Suprapubic skin (tissue), 4 donors: Measurements from ENCODE around the gene CAMSAP1. TPM values are rescaled to one million over a fixed set of nuclear protein-coding genes. Genes with fewer than 3 reads are reported as not detected.

ENCODE experiments used
- DNase-seq, 2 donors: peaks; one replicate each; pipeline ENCODE4 v3.0.0-alpha.2; 2019; ENCODE audit warnings: low spot score in 2 of 2
- H3K27ac ChIP-seq: fragments of 200-600 bp; sonication (generic); one replicate; pipeline ENCODE4 v1.5.1; 2019
- H3K27me3 ChIP-seq: fragments of 200-600 bp; sonication (generic); one replicate; pipeline ENCODE4 v1.5.1; 2019
- H3K36me3 ChIP-seq: fragments of 200-600 bp; sonication (generic); one replicate; pipeline ENCODE4 v1.5.1; 2019
- H3K4me1 ChIP-seq: fragments of 200-600 bp; sonication (generic); one replicate; pipeline ENCODE4 v1.5.1; 2019
- H3K4me3 ChIP-seq: fragments of 200-600 bp; sonication (generic); one replicate; pipeline ENCODE4 v1.5.1; 2019; ENCODE audit warnings: mild to moderate bottlenecking
- H3K9me3 ChIP-seq: fragments of 200-600 bp; sonication (generic); one replicate; pipeline ENCODE4 v1.5.1; 2019
- EP300 ChIP-seq: sonication (generic); formaldehyde crosslinking; IDR thresholded peaks from one replicate; pipeline ENCODE4 v1.6.1; 2017; ENCODE audit warnings: antibody characterized with exemption
- POLR2A ChIP-seq, 2 donors: fragments of 450-650 bp; IDR thresholded peaks; one replicate each; pipeline ENCODE4 v1.6.1; 2017; ENCODE audit warnings: antibody characterized with exemption in 2 of 2, mild to moderate bottlenecking in 2 of 2, moderate library complexity in 2 of 2
- POLR2AphosphoS5 ChIP-seq, 3 donors: sonication (generic); formaldehyde crosslinking; IDR thresholded peaks; one replicate each; pipeline ENCODE4 v1.6.1; 2017; ENCODE audit warnings: antibody characterized with exemption in 3 of 3
- WGBS: methylation state at CpG from one replicate; pipeline ENCODE4 v1.1.5; 2018; 5-methylcytosine and 5-hydroxymethylcytosine counted together
- total RNA-seq, 4 donors: library from RNA; depleted of rRNA; stranded (reverse); fragments of >200 nt; gene quantifications; one replicate each; pipeline ENCODE4 v1.1.0, GENCODE V29; 2016
- TF ChIP-seq, protein P1 (sequence below), 2 donors: fragments of 200-600 bp in 1 of 2; fragments of 450-650 bp in 1 of 2; sonication (generic) in 1 of 2; IDR thresholded peaks; one replicate each; pipeline ENCODE4 v1.5.1; 2016 to 2019; ENCODE audit warnings: antibody characterized with exemption in 2 of 2, mild to moderate bottlenecking in 1 of 2, moderate library complexity in 1 of 2

CAMSAP1 gene
- total RNA-seq, 4 donors from 2014 or later: 42.0 to 58.3 (median 54.9) TPM

DNA sequence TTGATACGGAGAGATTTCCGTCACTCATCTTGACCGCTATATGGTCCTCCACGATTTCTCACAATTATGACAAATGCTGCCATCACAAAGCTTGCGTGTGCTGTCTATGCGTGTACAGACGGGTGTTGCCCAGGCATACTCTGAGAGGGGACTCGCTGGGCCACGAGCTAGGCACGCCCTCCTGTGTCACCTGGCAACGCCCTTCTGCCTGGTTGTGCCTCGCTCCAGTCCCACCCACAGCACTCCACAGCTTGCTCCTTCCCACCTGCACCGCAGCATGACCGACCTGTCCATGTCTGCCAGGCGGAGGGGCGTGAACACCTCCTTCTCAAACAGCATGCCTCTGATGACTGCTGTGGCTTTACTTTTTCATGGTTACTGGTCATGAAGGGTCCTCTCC, 55.6 kb downstream of the CAMSAP1 start:
- Histone ChIP-seq H3K27ac (no peak overlapping the region), H3K9me3 (no peaks in the 10 kb centered on the region), H3K36me3 (peaks cover 28% of the 10 kb centered on the region), H3K4me1 (no peaks in the 10 kb centered on the region), H3K4me3 (no peak overlapping the region), H3K27me3 (no peaks in the 10 kb centered on the region)
- DNase-seq: no peak
- TF ChIP-seq, protein P1, sequence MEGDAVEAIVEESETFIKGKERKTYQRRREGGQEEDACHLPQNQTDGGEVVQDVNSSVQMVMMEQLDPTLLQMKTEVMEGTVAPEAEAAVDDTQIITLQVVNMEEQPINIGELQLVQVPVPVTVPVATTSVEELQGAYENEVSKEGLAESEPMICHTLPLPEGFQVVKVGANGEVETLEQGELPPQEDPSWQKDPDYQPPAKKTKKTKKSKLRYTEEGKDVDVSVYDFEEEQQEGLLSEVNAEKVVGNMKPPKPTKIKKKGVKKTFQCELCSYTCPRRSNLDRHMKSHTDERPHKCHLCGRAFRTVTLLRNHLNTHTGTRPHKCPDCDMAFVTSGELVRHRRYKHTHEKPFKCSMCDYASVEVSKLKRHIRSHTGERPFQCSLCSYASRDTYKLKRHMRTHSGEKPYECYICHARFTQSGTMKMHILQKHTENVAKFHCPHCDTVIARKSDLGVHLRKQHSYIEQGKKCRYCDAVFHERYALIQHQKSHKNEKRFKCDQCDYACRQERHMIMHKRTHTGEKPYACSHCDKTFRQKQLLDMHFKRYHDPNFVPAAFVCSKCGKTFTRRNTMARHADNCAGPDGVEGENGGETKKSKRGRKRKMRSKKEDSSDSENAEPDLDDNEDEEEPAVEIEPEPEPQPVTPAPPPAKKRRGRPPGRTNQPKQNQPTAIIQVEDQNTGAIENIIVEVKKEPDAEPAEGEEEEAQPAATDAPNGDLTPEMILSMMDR (IDR thresholded peaks at IDR 0.05): no peak
- no peak for TF ChIP-seq EP300
- TF ChIP-seq POLR2A (IDR thresholded peaks at IDR 0.05): no peak
- TF ChIP-seq POLR2AphosphoS5 (IDR thresholded peaks at IDR 0.05): no peak
- 71% methylated on average over 16 of the region's 16 CpGs for WGBS

DNA sequence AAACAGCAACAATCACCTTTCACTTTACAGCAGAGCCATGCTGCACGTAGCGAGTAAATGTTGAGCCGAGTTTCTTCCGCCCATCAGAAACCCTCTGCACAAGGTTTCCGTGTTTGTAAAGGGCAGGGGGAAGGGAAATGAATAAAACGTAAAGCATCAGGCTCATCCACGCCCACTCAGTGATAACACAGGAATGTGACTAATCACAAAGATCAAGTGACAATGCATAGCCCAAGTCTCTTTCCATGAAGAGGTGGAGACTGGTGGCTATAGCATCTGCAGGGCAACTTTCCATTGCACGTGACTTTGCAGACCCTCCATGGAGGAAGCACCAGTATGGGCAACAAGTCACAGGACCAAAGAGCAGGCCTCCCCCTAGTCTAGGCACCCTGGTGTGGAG, 56.6 kb downstream of the CAMSAP1 start:
- DNase-seq: no peak
- H3K27me3 ChIP-seq: no peaks in the 10 kb centered on the region
- WGBS: 72% methylated on average over 8 of the region's 8 CpGs
- no peak overlapping the region for H3K27ac ChIP-seq
- no peak overlapping the region for H3K4me3 ChIP-seq
- H3K4me1 ChIP-seq: no peaks in the 10 kb centered on the region
- H3K36me3 ChIP-seq: peaks cover 23% of the 10 kb centered on the region
- TF ChIP-seq POLR2A (IDR thresholded peaks at IDR 0.05): no peak
- TF ChIP-seq, protein P1 (IDR thresholded peaks at IDR 0.05): no peak
- no peak for TF ChIP-seq POLR2AphosphoS5 (IDR thresholded peaks at IDR 0.05)
- TF ChIP-seq EP300: no peak
- no peaks in the 10 kb centered on the region for H3K9me3 ChIP-seq

DNA sequence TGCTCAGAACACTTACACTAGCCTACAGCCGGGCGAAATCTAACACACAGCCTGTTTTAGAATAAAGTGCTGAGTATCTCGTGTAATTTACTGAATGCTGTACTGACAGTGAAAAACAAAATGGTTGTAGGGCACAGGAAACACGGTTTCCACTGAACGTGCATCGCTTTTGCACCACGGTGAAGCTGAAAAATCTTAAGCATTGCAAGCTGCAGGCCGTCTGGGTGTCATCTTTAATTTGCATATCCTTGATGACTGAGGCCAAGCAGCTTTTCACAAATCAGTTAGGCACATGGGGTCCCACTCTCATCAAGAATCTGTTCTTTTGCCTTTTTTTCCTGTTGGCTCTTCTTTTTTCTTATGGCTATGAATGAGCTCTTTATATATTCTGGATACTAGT, 58.2 kb downstream of the CAMSAP1 start:
- Histone ChIP-seq H3K36me3 (peaks cover 23% of the 10 kb centered on the region), H3K4me3 (no peak overlapping the region), H3K27ac (no peak overlapping the region), H3K9me3 (no peaks in the 10 kb centered on the region), H3K4me1 (no peaks in the 10 kb centered on the region), H3K27me3 (no peaks in the 10 kb centered on the region)
- WGBS: 78% methylated on average over 8 of the region's 8 CpGs
- no peak for DNase-seq
- no peak for TF ChIP-seq EP300
- TF ChIP-seq POLR2AphosphoS5 (IDR thresholded peaks at IDR 0.05): no peak
- TF ChIP-seq POLR2A (IDR thresholded peaks at IDR 0.05): no peak
- TF ChIP-seq, protein P1 (IDR thresholded peaks at IDR 0.05): no peak

DNA sequence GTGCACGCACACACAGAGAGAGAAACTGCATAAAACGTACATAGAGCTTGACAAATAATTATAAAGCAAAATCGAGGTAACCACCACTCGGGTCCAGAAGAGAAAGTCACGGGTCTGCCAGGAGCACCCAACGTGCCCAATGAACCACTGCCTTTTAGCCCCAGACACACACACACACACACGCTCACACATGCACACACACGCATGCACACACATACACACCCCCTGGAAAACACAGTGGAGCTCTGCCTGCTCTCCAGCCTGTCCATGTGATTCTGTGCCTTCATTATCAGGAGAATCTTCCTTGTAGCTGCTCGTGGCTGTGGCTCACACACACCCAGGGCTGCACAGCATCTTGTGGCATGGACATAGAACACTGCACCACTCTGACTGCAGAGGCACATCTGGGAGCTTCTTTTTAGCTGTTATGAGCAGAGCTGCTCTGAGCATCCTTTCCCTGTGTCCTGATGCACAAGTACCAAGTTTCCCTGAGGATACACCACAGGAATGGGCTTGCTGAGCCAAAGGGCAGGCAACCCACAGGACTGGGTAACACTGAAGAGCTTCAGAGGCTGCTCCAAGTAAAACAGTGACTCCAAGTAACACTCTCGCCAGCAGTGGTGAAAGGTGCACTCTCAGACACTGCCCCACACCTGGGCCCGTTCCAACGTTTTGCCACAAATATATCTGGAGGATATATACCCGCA, 58.9 kb downstream of the CAMSAP1 start:
- Histone ChIP-seq H3K4me1 (no peaks in the 10 kb centered on the region), H3K36me3 (peaks cover 23% of the 10 kb centered on the region), H3K4me3 (no peak overlapping the region), H3K27ac (no peak overlapping the region), H3K9me3 (no peaks in the 10 kb centered on the region), H3K27me3 (no peaks in the 10 kb centered on the region)
- 82% methylated on average over 12 of the region's 13 CpGs for WGBS
- TF ChIP-seq, protein P1 (IDR thresholded peaks at IDR 0.05): no peak
- TF ChIP-seq EP300 (no peak), POLR2A (IDR thresholded peaks at IDR 0.05) (no peak), POLR2AphosphoS5 (IDR thresholded peaks at IDR 0.05) (no peak)
- no peak for DNase-seq

DNA sequence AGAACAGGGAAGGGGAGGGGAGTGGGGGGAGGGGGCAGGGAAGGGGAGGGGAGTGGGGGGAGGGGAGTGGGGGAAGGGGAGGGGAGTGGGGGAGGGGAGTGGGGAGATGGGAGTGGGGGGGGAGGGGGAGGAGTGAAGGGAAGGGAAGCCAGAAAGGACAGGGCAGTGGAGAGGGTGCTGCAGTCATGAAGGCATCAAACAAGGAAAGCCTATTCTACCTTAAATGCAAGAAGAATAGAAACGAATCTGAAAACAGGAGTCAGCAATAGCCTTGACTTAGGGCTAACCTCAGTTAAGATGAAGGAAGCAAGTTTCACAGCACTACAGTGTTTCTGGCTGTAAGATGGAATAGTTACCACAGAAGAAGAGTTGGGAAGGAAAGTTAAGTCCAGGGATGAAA, 59.5 kb downstream of the CAMSAP1 start:
- H3K9me3 ChIP-seq: no peaks in the 10 kb centered on the region
- TF ChIP-seq, protein P1 (IDR thresholded peaks at IDR 0.05): no peak
- no peak for TF ChIP-seq POLR2AphosphoS5 (IDR thresholded peaks at IDR 0.05)
- TF ChIP-seq EP300: no peak
- TF ChIP-seq POLR2A (IDR thresholded peaks at IDR 0.05): no peak
- 38% methylated on average over 1 of the region's 1 CpG for WGBS
- no peak overlapping the region for H3K4me3 ChIP-seq
- peaks cover 22% of the 10 kb centered on the region for H3K36me3 ChIP-seq
- H3K27ac ChIP-seq: no peak overlapping the region
- no peaks in the 10 kb centered on the region for H3K27me3 ChIP-seq
- no peaks in the 10 kb centered on the region for H3K4me1 ChIP-seq
- DNase-seq: no peak
